ENCODE measurements around the gene CLIC6. TPM values are rescaled to one million over a fixed set of nuclear protein-coding genes. Genes with fewer than 3 reads are reported as not detected.

CLIC6 gene
- 0.05 to 0.09 TPM in 2 of 5 replicates, not detected in the others for total RNA-seq (2022; extraction: Qiagen RNA extraction; ENCODE audit: low read depth)

DNA sequence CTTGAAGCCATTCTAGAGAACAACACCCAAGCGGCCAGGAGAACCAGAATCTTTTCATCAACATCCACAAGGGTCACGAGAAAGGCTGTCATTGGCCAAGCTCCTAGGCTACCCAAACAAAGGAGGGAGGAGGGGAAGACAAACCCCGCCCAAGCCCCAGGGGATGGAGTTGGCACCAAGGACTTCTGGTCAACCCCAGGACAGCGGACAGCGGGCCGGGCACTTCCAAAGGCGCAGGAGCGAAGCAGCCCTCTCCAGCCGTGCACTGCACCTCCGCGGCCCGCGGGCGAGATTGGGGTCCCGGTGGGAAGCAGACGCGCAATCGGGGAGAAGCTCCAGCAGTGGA is at the start of gene CLIC6:
Gene CLIC6, plus strand, starts transcription at position 192 of the 346 bp plus-strand sequence. CDS start 395 bp downstream, outside the sequence.

Other genes with a start within 250 kb of the CLIC6 start
- not detected in 5 replicates for gene SMIM34, start 245.0 kb upstream of the CLIC6 start, total RNA-seq (2022; extraction: Qiagen RNA extraction; ENCODE audit: low read depth)
- not detected in 5 replicates for gene KCNE1, start 156.8 kb upstream of the CLIC6 start, total RNA-seq (2022; extraction: Qiagen RNA extraction; ENCODE audit: low read depth)
- gene RCAN1, start 53.9 kb upstream of the CLIC6 start, total RNA-seq (2022; extraction: Qiagen RNA extraction; ENCODE audit: low read depth) = 7.4 to 12.4 TPM (median 11.3 TPM) in 5 replicates

Data from A549 treated with RU486 at 1 μM for 4 hours (cell line).